Stimulated activated naive CD8-positive, alpha-beta T cell treated with anti-CD3 and anti-CD28 coated beads, Interleukin-15, Interleukin-2, amounts not matched to agents 100 ng/mL and 50 ng/mL, for 24 hours (primary cell): ENCODE measurements around the gene LPP.
"Not testable (repeated sequence)": the region's sequence is repeated elsewhere in the genome, so short reads cannot be mapped to it uniquely, and the experiment has no call there.

Source experiments
- H3K27ac Mint-ChIP-seq: one replicate; pipeline ENCODE4 v1.8.0; 2021; ENCODE audit warnings: mild to moderate bottlenecking, mixed read lengths
- H3K27me3 Mint-ChIP-seq: one replicate; pipeline ENCODE4 v1.8.0; 2021; ENCODE audit warnings: mixed read lengths
- H3K36me3 Mint-ChIP-seq: one replicate; pipeline ENCODE4 v1.8.0; 2021; ENCODE audit warnings: low read depth, mixed read lengths
- H3K4me1 Mint-ChIP-seq: one replicate; pipeline ENCODE4 v1.8.0; 2021; ENCODE audit warnings: low read depth, mixed read lengths
- H3K4me3 Mint-ChIP-seq: one replicate; pipeline ENCODE4 v1.8.0; 2021; ENCODE audit warnings: mild to moderate bottlenecking, mixed read lengths
- H3K9me3 Mint-ChIP-seq: one replicate; pipeline ENCODE4 v1.8.0; 2021; ENCODE audit warnings: mixed read lengths

Gene LPP

DNA sequence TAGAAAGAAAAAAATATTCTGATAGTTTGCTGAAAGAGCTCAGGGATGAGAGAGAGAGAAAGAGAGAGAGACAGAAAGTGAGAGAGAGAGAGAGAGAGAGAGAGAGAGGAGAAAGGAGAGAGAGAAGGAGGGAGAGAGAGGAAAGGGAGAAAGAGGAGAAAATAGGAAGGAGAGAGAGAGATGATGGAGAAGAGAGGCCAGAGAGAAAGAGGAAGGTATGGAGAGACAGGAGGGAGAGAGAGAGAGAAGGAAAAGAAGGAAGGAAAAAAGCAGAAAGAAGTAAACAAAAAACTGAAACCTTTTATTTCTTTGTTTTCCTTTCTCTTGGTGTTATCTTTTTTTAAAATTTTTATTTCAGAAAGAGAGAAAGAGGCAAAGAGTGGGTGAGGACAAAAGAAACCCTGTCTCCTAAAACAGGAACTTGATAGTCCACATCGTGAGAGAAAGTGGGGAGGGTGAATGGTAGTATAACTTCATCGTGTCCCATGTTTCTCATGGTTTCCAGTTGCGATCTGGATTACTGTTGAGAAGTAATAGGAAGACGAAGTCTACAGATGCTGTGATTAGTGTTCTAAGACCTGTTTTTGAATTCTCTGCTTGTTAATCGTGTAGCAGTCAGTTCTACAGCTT is 279.7 kb downstream of the LPP start:
- H3K4me3 Mint-ChIP-seq, result peak overlapping the region; percentile 73
- H3K27me3 Mint-ChIP-seq, result no peaks in the 10 kb centered on the region
- peak overlapping the region; percentile 97 for H3K27ac Mint-ChIP-seq

DNA sequence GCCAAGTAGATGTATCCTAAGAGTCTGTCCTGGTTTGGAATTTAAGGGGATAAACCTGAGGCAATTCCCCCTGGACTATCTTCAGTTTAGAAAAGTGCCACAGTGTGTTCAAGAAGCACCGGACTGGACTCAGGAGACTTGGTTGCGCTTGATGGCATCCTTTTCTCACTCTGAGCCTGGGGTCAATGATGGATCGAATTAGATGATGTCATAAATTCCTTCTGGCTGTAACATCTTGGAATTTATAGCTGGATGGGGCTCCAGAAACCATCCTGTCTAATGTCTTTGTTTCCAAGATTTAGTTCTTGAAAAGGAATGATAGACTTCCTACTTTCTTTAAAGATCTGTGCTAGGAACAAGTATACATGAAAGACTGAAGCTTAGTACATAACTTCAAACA is 280.6 kb downstream of the LPP start:
- Mint-ChIP-seq H3K27me3 (no peaks in the 10 kb centered on the region), H3K9me3 (peaks cover 4% of the 10 kb centered on the region), H3K27ac (peak overlapping the region; percentile 29), H3K4me1 (peaks cover 80% of the 10 kb centered on the region), H3K36me3 (peaks cover 13% of the 10 kb centered on the region), H3K4me3 (no peak overlapping the region)

More for the DNA sequence above, 279.7 kb downstream of the LPP start:
- peaks cover 13% of the 10 kb centered on the region for H3K36me3 Mint-ChIP-seq
- H3K4me1 Mint-ChIP-seq, result peaks cover 74% of the 10 kb centered on the region
- peaks cover 4% of the 10 kb centered on the region for H3K9me3 Mint-ChIP-seq

DNA sequence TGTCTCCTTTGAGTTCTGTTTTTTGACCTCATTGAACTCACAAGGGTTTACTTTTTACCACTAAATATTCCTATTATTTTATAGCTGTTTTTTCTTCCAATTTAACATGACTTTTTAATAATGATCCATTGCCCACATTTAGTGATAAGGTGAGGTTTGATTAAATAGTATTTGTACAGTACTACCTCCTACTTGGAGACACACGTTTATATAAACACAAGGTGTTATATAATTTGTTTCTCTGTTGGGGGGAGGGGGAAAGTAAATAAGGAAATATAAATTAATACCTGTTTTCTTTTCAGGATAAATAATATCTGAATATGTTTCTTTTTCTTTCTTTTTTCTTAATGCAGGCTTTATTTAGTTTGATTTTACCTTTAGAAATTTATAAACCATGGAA is 281.3 kb downstream of the LPP start:
- peak overlapping the region; percentile 29 for H3K27ac Mint-ChIP-seq
- peaks cover 85% of the 10 kb centered on the region for H3K4me1 Mint-ChIP-seq
- H3K36me3 Mint-ChIP-seq, result peaks cover 13% of the 10 kb centered on the region
- H3K27me3 Mint-ChIP-seq, result no peaks in the 10 kb centered on the region
- peaks cover 4% of the 10 kb centered on the region for H3K9me3 Mint-ChIP-seq
- no peak overlapping the region for H3K4me3 Mint-ChIP-seq

DNA sequence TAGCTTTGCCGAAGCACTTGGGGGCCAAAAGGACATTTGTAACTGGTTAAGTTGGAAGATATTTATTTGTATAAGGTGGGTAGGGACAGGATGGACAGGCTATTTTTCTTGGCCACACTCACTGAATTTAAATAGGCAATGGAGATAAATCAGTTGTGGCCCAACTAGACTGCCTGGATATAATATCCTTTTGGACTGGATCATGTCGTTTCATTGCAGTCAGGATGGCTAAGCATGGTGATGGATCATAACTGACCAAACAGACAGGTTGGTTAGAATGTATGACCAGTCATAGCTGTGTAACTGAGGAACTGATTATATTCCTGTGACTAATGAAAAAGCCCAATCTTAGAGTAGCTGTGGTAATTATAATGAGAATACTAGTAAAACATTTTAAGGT is 284.0 kb downstream of the LPP start:
- no peaks in the 10 kb centered on the region for H3K27me3 Mint-ChIP-seq
- H3K4me1 Mint-ChIP-seq, result peaks cover 86% of the 10 kb centered on the region
- no peaks in the 10 kb centered on the region for H3K9me3 Mint-ChIP-seq
- H3K36me3 Mint-ChIP-seq, result peaks cover 23% of the 10 kb centered on the region
- H3K27ac Mint-ChIP-seq, result peak overlapping the region; percentile 41
- no peak overlapping the region for H3K4me3 Mint-ChIP-seq

DNA sequence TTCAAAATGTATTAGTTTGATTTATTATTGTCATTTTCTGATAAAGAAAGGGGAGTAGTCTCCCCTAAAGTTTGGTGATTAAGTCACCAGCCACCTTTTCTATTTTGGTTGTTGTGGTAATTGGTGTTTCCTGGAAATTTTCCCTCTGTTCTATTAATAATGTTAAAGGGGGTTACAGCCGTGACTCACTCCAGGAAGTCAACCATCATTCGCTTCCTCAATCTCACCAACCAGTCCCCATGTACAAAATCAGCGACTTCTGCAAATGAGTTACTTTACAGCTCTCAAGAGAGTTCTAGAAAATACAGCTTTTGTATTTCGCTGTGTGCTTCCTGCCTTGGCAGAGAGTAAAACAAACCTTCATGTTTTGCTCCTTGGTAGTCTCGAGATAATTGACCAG is 285.1 kb downstream of the LPP start:
- peaks cover 30% of the 10 kb centered on the region for H3K36me3 Mint-ChIP-seq
- peak overlapping the region; percentile 66 for H3K4me3 Mint-ChIP-seq
- no peaks in the 10 kb centered on the region for H3K27me3 Mint-ChIP-seq
- peaks cover 86% of the 10 kb centered on the region for H3K4me1 Mint-ChIP-seq
- peak overlapping the region; percentile 87 for H3K27ac Mint-ChIP-seq
- H3K9me3 Mint-ChIP-seq, result peaks cover 4% of the 10 kb centered on the region

DNA sequence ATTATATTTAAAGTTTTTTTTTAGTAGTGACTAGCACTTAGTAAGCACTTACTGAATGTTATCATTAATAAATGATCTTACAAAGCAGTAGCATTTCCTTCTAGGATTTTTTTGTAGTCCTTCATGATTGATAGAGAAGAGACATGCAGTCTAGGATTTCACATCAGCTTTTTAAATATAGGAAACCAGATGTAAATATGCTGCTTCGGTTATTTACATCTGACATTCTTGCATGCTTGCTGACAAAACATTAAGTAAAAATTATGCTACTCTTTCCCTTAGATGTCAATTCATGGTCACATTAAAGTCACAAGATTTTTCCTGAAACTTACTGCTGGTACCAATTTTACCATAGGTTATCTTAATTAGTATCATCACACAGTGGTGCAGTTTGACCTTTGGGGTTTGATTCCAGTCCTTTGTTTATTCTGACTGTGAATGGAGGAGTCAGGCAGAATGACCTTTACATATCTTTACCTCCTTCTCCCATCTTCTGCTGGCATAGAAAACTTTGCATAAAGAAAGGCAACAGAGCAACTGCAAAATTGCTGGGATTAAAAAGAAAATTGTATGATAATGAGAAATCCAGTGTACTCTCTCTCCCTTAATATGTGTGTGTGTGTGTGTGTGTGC is 286.5 kb downstream of the LPP start:
- H3K4me3 Mint-ChIP-seq, result peak overlapping the region; percentile 48
- peak overlapping the region; percentile 87 for H3K27ac Mint-ChIP-seq
- H3K36me3 Mint-ChIP-seq, result peaks cover 36% of the 10 kb centered on the region
- peaks cover 8% of the 10 kb centered on the region for H3K9me3 Mint-ChIP-seq
- no peaks in the 10 kb centered on the region for H3K27me3 Mint-ChIP-seq
- peaks cover 87% of the 10 kb centered on the region for H3K4me1 Mint-ChIP-seq

DNA sequence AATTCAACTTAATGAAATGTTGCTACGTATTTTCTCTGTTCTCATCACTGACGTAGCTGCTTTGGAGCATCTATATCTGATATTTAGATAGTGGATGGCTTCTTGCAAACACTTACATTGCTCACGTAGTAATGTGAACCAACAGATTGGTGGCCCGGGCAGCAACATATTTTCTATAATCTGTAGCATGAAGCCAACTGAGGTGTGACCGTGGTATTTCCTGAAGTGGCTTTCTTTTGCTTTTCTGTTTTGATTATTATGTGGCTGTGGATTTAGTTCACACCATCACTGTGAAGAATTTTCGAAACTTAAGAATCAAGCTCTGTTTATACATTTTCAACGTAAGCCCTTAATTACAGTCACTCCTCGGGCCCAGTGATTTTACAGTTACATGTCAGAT is 288.5 kb downstream of the LPP start:
- peaks cover 33% of the 10 kb centered on the region for H3K36me3 Mint-ChIP-seq

DNA sequence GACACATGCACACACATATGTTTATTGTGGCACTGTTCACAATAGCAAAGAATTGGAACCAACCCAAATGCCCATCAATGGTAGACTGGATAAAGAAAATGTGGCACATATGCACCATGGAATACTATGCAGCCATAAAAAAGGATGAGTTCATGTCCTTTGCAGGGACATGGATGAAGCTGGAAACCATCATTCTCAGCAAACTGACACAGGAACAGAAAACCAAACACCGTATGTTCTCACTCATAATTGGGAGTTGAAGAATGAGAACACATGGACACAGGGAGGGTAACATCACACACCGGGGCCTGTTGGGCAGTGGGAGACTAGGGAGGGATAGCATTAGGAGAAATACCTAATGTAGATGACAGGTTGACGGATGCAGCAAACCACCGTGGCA is 291.2 kb downstream of the LPP start:
- Mint-ChIP-seq H3K27ac (peak overlapping the region; percentile 81), H3K4me1 (peaks cover 79% of the 10 kb centered on the region), H3K36me3 (peaks cover 37% of the 10 kb centered on the region)
- not testable (repeated sequence) for H3K27me3 Mint-ChIP-seq, H3K4me3 Mint-ChIP-seq, H3K9me3 Mint-ChIP-seq

More for the DNA sequence above, 288.5 kb downstream of the LPP start:
- Mint-ChIP-seq H3K27me3 (no peaks in the 10 kb centered on the region), H3K4me1 (peaks cover 90% of the 10 kb centered on the region), H3K4me3 (no peak overlapping the region), H3K27ac (peak overlapping the region; percentile 66), H3K9me3 (peaks cover 8% of the 10 kb centered on the region)

DNA sequence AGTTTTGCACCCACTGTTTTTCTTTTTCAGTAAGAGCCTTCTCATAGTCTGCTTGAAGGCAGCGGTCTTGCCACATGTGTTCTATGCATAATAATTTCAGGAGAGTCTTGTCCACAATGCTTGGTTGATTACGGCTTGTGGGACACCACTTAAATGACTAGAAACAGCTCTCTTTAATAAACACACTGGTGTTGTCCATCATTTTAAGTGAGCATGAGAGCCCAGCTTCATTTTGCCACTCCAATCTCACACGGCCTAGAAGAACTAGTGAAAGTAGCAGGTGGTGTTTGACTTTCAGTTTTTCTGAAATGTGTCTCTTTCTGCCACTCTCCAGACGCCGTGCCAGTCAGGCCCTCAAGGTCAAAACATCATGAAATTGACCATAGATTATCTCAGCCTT is 292.1 kb downstream of the LPP start:
- Mint-ChIP-seq H3K4me1 (peaks cover 70% of the 10 kb centered on the region), H3K36me3 (peaks cover 36% of the 10 kb centered on the region), H3K27ac (peak overlapping the region; percentile 71), H3K27me3 (no peaks in the 10 kb centered on the region), H3K9me3 (peaks cover 8% of the 10 kb centered on the region), H3K4me3 (peak overlapping the region; percentile 25)

DNA sequence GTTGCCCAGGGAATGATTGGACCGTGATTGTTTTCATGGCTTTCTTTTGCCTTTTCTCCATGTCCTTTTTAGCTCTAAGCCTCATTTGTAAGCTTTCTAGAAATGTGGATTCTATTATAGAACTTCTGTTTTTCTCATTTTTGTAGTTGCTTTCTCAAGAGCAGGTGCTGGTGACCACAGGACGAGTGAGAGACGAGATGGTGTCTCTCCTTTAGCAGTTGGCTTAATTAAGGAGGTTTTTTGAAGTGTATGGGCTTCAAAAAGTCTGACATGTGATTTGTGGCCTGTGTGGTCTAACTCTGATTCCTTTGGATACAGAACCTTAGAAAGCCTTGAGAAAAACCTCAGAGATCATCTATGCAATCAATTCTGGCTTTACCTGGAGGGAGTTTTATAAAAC is 292.8 kb downstream of the LPP start:
- Mint-ChIP-seq H3K4me1 (peaks cover 65% of the 10 kb centered on the region), H3K27ac (peak overlapping the region; percentile 71), H3K4me3 (peak overlapping the region; percentile 25), H3K27me3 (no peaks in the 10 kb centered on the region), H3K36me3 (peaks cover 33% of the 10 kb centered on the region), H3K9me3 (peaks cover 8% of the 10 kb centered on the region)

DNA sequence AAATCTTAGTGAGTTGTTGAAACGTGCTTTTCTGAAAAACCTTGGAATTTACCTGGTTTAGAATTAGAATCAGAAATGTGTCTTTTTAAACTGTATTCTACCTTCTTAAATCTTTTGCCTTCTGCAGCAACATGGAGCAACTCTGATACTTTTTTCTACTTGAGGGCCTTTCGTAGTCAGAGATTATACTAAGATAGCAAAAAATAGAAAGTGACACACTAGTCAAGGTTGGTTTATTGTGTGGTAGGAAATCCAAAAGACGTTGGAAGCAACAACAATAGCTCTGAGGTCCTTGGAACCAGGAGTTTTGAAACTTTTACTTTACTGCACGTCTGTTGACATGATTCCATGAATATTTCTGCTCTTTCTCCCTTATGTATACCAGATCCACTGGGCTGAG is 294.9 kb downstream of the LPP start:
- no peak overlapping the region for H3K4me3 Mint-ChIP-seq
- H3K9me3 Mint-ChIP-seq, result peaks cover 6% of the 10 kb centered on the region
- H3K4me1 Mint-ChIP-seq, result peaks cover 60% of the 10 kb centered on the region
- H3K27ac Mint-ChIP-seq, result peak overlapping the region; percentile 51
- no peaks in the 10 kb centered on the region for H3K27me3 Mint-ChIP-seq
- peaks cover 35% of the 10 kb centered on the region for H3K36me3 Mint-ChIP-seq

DNA sequence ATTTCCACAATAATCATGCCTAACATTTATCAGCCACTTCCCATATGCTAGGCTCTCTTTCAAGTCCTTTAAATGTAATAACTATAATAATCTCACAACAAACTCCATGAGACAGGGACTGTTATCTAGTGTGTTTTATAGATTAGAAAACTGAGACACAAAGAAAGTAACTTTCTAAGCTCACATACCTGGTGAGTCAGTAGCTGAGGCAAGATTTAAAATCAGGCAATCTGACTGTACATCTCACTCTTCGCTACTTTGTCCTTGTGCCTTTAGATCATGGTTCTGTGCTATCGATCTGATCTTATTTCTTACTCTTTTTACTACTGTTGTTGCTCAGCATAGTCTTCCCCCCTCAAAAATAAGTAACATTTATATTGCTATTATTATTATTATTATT is 295.5 kb downstream of the LPP start:
- Mint-ChIP-seq H3K9me3 (peaks cover 4% of the 10 kb centered on the region), H3K4me1 (peaks cover 59% of the 10 kb centered on the region), H3K27ac (no peak overlapping the region), H3K27me3 (no peaks in the 10 kb centered on the region), H3K36me3 (peaks cover 32% of the 10 kb centered on the region), H3K4me3 (no peak overlapping the region)

DNA sequence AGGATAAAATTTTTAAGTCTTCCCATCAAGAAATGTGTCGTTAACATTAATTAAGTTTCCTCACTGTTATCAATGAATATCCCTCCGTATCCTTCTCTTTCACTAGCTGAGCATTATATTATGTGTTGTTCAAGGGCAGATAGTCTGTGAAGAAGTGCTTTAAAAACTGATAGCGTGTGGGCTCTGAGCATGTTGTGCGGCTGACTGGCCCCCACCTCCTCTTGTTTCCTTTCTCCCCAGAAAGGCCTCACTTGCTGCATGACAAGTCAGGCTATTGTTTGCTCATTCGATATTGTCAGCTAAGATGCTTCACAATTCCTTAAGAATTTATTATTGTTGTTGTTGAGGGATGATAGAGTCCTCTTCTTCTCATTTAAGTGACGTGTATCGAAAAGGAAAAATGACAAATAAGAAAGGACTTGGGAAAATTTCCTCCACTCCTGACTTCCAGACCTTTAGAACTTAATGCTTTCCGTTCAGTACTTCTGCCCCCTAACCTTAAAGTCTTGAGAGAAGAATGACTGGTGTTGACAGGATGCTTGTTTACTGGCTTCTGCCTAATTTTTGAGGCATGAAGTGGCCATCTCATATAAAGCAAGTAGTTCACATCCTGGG is 298.3 kb downstream of the LPP start:
- Mint-ChIP-seq H3K4me3 (no peak overlapping the region), H3K9me3 (no peaks in the 10 kb centered on the region), H3K27me3 (no peaks in the 10 kb centered on the region), H3K4me1 (peaks cover 34% of the 10 kb centered on the region), H3K27ac (no peak overlapping the region), H3K36me3 (peaks cover 19% of the 10 kb centered on the region)

DNA sequence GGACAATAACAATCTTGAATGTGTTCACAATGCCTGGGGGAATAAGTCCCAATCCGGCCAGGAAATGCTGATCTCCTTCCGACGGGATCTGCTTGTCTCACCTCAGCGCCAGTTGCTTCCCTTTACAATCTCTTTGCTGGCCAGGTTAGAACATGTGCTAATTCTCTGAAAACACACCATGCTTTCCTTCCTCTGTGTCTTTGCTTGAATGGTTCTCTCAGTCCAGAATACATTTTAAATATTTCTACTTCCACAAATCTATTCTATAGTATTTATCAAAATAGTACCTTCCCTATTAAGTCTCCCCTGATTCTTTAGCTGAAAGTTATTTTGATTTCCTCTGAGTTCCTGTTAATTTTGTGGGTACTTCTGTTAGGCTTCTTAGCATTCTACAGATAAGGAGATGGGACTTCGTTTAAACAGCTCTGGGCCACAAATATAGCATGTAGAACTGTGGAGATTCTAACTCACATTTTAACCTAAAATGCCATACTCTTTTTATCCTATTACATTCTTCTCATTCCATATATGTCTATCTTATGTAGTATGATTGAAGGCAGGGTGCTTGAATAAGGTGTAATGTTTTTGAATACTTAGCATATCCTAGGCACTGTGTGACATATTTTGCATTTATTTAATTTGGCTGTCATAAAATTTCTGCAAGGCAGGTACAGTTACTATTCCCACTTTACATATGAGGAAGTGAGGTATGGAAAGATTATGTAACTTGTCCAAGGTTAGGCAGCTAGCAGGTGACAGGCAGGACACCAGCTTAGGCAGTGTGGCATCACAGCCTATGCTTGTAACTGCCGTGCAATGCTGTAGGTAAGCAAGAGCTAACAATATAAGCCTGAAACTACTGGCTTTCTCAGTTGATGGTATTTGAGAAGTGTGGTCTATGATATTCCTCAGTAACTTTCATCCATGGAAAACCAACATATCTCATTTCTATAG is 299.8 kb downstream of the LPP start:
- Mint-ChIP-seq H3K36me3 (peaks cover 16% of the 10 kb centered on the region), H3K4me1 (peaks cover 24% of the 10 kb centered on the region), H3K27ac (peak overlapping the region; percentile 56), H3K4me3 (no peak overlapping the region), H3K9me3 (no peaks in the 10 kb centered on the region), H3K27me3 (no peaks in the 10 kb centered on the region)

DNA sequence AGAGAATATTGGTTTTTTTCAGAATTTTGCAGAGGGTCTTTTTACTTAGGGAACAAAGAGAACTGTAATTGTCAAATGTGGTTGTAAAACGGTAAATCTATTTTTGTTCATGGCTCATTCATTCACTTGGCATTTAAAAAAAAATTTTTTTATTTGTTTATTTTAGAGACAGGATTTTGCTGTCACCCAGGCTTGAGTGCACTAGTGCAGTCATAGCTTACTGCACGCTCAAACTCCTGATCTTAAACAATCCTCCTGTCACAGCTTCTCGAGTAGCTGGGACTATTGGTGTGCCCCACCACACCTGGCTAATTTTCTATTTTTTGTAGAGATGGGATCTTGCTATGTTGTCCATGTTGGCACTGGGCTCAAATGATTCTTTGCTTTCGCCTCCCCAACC is 301.8 kb downstream of the LPP start:
- Mint-ChIP-seq H3K27me3 (no peaks in the 10 kb centered on the region), H3K4me1 (peaks cover 18% of the 10 kb centered on the region), H3K4me3 (no peak overlapping the region), H3K27ac (no peak overlapping the region), H3K9me3 (no peaks in the 10 kb centered on the region), H3K36me3 (peaks cover 16% of the 10 kb centered on the region)
